ENCODE measurements around the gene LIMD2.

GRCh38 chr17:63694950-63695773 is 4.8 kb downstream of the LIMD2 start:
- TF ChIP-seq CTCF (IDR thresholded peaks at IDR 0.05; ENCODE audit: poor library complexity) (no peak), EZH2 (IDR thresholded peaks at IDR 0.05; ENCODE audit: borderline replicate concordance) (no peak), EZH2phosphoT487 (IDR thresholded peaks at IDR 0.05; ENCODE audit: low read depth, severe bottlenecking, unreplicated experiment) (no peak)

Data from hepatocyte (in vitro differentiated cells).